AG04449 (cell line): Measurements from ENCODE around the gene MFAP4.

Source experiments
- CTCF ChIA-PET: fragments of 350-600 bp; formaldehyde crosslinking; extraction: SDS; loops from one replicate; lab custom pipeline; 2021; ENCODE audit warnings: antibody characterized with exemption; lab: Yijun Ruan, JAX
- POLR2A ChIA-PET: fragments of 400-600, 350-600 bp; formaldehyde crosslinking; extraction: SDS; loops from one replicate; lab custom pipeline; 2020; ENCODE audit warnings: antibody characterized with exemption, inconsistent platforms; lab: Yijun Ruan, JAX
- DNase-seq: peaks from one replicate; pipeline ENCODE4 v3.0.0-alpha.2; 2010; ENCODE audit warnings: low read depth, low spot score
- H3K4me3 ChIP-seq: 2 replicates; pipeline ENCODE4 v1.5.1; 2011; ENCODE audit warnings: low read depth, mild to moderate bottlenecking, control low read depth, low read length
- TF ChIP-seq, protein P1 (sequence below): IDR thresholded peaks from one replicate; pipeline ENCODE4 v1.5.1; 2011; ENCODE audit warnings: mild to moderate bottlenecking, moderate library complexity, low read length, control low read depth, inconsistent platforms; ENCODE audit not compliant: insufficient read depth; ENCODE audit errors: missing control alignments

MFAP4 gene

DNA sequence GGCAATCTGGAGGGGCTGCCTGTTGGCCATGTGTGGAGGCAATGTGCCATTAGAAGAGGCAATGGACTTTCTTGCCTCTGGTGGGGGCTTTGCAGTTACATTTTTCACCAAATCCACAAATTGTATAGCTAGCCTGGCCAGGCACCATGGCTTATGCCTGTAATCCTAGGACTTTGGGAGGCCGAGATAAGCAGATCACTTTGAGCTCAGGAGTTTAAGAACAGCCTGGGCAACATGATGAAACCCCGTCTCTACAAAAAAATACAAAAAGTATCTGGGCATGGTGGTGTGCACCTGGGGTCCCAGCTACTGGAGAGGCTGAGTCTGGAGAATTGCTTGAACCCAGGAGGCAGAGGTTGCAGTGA is 21.3 kb upstream of the MFAP4 start:
- TF ChIP-seq, protein P1, sequence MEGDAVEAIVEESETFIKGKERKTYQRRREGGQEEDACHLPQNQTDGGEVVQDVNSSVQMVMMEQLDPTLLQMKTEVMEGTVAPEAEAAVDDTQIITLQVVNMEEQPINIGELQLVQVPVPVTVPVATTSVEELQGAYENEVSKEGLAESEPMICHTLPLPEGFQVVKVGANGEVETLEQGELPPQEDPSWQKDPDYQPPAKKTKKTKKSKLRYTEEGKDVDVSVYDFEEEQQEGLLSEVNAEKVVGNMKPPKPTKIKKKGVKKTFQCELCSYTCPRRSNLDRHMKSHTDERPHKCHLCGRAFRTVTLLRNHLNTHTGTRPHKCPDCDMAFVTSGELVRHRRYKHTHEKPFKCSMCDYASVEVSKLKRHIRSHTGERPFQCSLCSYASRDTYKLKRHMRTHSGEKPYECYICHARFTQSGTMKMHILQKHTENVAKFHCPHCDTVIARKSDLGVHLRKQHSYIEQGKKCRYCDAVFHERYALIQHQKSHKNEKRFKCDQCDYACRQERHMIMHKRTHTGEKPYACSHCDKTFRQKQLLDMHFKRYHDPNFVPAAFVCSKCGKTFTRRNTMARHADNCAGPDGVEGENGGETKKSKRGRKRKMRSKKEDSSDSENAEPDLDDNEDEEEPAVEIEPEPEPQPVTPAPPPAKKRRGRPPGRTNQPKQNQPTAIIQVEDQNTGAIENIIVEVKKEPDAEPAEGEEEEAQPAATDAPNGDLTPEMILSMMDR: no peak
- DNase-seq: no peak
- POLR2A ChIA-PET: interaction anchor here (2.2 kb wide), 1 partner anchor 21 kb away, joined by 8 read pairs; the partner anchor contains the start of gene MFAP4
- CTCF ChIA-PET: no interaction called here
- no peak overlapping the region for H3K4me3 ChIP-seq

- CTCF ChIA-PET: interaction anchor here (1.2 to 1.6 kb wide), 2 partner anchors 39 to 54 kb away, joined by 4 read pairs; no protein-coding TSS in a partner anchor
- no peak for DNase-seq
- H3K4me3 ChIP-seq: no peak overlapping the region
- TF ChIP-seq, protein P1: no peak
- POLR2A ChIA-PET: no interaction called here
Observed at GRCh38 chr17:19407601-19408345, 20.8 kb upstream of the MFAP4 start.

DNA sequence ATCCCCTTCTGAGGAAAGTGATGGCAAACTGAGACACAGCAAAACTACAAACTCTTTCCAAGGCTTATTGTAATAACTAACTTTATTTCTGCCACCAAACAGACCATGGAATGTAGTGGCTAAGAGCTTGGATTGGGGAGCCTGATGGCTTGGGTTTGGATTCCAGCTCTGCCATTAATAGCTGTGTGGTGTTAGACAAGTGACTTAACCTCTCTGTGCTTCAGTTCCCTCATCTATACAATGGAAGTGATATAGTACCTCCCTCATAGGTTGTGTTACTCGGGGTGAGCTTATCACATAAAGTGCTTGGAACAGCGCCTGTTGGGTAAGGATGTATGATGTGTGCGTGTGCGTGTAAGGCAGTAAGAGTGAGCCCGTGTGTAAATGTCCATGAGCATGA is 18.1 kb upstream of the MFAP4 start:
- POLR2A ChIA-PET: no interaction called here
- CTCF ChIA-PET: interaction anchor here (0.9 to 2.4 kb wide), 2 partner anchors 8 to 42 kb away, joined by 3 to 6 read pairs; partner anchors contain the start of gene B9D1
- DNase-seq: no peak
- no peak overlapping the region for H3K4me3 ChIP-seq
- TF ChIP-seq, protein P1: no peak

- ChIA-PET CTCF (no interaction called here), POLR2A (no interaction called here)
- TF ChIP-seq, protein P1: no peak
Observed at GRCh38 chr17:19404264-19404663, 17.3 kb upstream of the MFAP4 start.

GRCh38 chr17:19403021-19403420 is 16.0 kb upstream of the MFAP4 start:
- no peak overlapping the region for H3K4me3 ChIP-seq
- no peak for DNase-seq
- TF ChIP-seq, protein P1: no peak
- ChIA-PET POLR2A (no interaction called here), CTCF (no interaction called here)

More at GRCh38 chr17:19404264-19404663, 17.3 kb upstream of the MFAP4 start:
- H3K4me3 ChIP-seq: no peak overlapping the region
- no peak for DNase-seq

DNA sequence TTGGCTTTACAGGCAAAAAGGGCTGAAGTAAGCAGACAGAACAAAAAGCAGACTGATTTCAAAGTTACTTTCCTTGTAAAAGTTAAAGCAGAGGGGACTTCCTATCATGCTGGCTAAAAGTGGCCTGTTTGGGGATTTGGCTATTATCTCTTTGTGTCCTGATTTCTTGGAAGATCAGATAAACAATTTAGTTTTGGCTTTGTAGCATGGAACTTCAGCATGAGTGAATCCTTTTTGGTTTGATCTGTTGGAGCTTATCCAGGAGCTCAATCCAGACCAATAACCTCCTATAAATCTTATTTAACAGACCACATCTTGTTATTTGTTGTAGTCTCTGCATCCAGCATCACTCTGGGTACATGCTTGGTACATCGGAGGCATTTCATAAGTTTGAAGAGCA is 15.2 kb upstream of the MFAP4 start:
- ChIA-PET POLR2A (no interaction called here), CTCF (interaction anchor here (0.9 to 1.5 kb wide), 2 partner anchors 9 to 39 kb away, joined by 3 to 6 read pairs; partner anchors contain the start of gene B9D1)
- no peak for DNase-seq

More for the DNA sequence above, 15.2 kb upstream of the MFAP4 start:
- no peak overlapping the region for H3K4me3 ChIP-seq
- TF ChIP-seq, protein P1: no peak
